Cardiac muscle cell (in vitro differentiated cells and primary cell): ENCODE results near the gene KRT76. TPM values are rescaled to one million over a fixed set of nuclear protein-coding genes. Genes with fewer than 3 reads are reported as not detected.

Source experiments
- DNase-seq, 2 donors: peaks; one replicate each; pipeline versions ENCODE4 v3.0.0 to v3.0.0-alpha.2; 2010 to 2017; ENCODE audit warnings: low read depth in 1 of 2, low spot score in 1 of 2
- H3K27ac ChIP-seq: fragments of 200-600 bp; sonication (generic); 2 replicates; pipeline ENCODE4 v1.5.1; 2016
- H3K27me3 ChIP-seq: fragments of 200-600 bp; sonication (generic); 2 replicates; pipeline ENCODE4 v1.6.0; 2016; ENCODE audit warnings: control low read depth
- H3K36me3 ChIP-seq: fragments of 200-600 bp; sonication (generic); 2 replicates; pipeline ENCODE4 v1.5.1; 2016; ENCODE audit warnings: control low read depth
- H3K4me1 ChIP-seq: fragments of 200-600 bp; sonication (generic); 2 replicates; pipeline ENCODE4 v1.8.1; 2017; ENCODE audit warnings: low read depth, mild to moderate bottlenecking, mixed run types
- H3K4me3 ChIP-seq: fragments of 200-600 bp; sonication (generic); 2 replicates; pipeline ENCODE4 v1.5.1; 2016; ENCODE audit warnings: mild to moderate bottlenecking
- H3K9me3 ChIP-seq: fragments of 200-600 bp; sonication (generic); 2 replicates; pipeline ENCODE4 v1.5.1; 2017; ENCODE audit warnings: low read depth, mild to moderate bottlenecking, control low read depth
- polyA plus RNA-seq: library from polyadenylated mRNA; unstranded; fragments of >200 nt; fragmentation: Nextera tagmentation; extraction: Ambion mirVana; gene quantifications from 2 replicates; pipeline ENCODE4 v1.2.1, GENCODE V29; 2016
- total RNA-seq: library from RNA; depleted of rRNA; stranded (reverse); fragments of >200 nt; gene quantifications from 2 replicates; pipeline ENCODE4 v1.2.3, GENCODE V29; 2016
- TF ChIP-seq, protein P1 (sequence below): IDR thresholded peaks from 2 replicates; pipeline ENCODE4 v1.5.1; 2012; ENCODE audit warnings: low read depth, mild to moderate bottlenecking, low read length

KRT76 gene
- total and polyA plus RNA-seq, 2 experiments from 2014 or later: not detected

DNA sequence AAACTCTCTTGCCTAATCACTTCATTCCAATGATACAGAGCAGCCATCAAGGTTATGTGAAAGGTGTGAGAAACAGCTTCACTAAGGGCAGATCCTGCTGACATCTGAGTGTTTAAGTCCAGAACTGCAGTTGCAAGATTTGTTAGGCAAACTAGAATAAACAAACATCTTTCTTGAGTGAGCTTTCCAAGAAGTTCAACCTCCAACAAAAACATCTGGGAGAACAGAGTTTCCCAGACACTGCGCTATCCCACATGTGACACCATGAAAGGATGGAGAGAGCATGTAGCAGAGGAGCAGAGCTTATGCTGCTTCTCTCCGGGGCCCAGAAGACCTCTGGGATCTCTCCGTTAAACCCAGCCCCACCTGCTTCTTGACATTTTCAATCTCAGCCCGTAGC lies 5.6 kb downstream of the KRT76 start:
- no peak for DNase-seq
- Histone ChIP-seq H3K4me1 (no peaks in the 10 kb centered on the region), H3K36me3 (no peaks in the 10 kb centered on the region), H3K9me3 (no peaks in the 10 kb centered on the region), H3K27me3 (peaks cover 26% of the 10 kb centered on the region), H3K4me3 (no peak overlapping the region), H3K27ac (no peak overlapping the region)
- TF ChIP-seq, protein P1, sequence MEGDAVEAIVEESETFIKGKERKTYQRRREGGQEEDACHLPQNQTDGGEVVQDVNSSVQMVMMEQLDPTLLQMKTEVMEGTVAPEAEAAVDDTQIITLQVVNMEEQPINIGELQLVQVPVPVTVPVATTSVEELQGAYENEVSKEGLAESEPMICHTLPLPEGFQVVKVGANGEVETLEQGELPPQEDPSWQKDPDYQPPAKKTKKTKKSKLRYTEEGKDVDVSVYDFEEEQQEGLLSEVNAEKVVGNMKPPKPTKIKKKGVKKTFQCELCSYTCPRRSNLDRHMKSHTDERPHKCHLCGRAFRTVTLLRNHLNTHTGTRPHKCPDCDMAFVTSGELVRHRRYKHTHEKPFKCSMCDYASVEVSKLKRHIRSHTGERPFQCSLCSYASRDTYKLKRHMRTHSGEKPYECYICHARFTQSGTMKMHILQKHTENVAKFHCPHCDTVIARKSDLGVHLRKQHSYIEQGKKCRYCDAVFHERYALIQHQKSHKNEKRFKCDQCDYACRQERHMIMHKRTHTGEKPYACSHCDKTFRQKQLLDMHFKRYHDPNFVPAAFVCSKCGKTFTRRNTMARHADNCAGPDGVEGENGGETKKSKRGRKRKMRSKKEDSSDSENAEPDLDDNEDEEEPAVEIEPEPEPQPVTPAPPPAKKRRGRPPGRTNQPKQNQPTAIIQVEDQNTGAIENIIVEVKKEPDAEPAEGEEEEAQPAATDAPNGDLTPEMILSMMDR: no peak

DNA sequence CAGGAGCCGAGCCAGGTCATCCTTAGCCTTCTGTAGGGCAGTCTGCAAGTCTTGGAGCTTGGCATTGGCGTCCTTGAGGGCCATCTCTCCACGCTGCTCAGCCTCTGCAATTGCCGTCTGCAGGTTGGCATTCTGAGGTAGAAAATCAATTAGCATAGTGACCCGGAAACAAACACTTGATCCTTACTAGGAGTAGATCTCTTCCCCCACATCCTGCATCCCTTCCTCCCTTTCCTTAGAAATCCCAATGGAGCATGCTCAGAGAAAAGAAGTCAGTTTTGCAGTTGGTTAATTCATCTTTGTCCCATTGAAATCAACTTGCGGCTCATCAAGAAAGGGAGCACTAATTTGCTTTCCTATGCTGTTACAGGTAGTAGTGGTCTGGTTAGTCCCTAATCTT lies 6.1 kb downstream of the KRT76 start:
- Histone ChIP-seq H3K4me1 (no peaks in the 10 kb centered on the region), H3K27ac (no peak overlapping the region), H3K36me3 (no peaks in the 10 kb centered on the region), H3K4me3 (no peak overlapping the region), H3K9me3 (no peaks in the 10 kb centered on the region), H3K27me3 (peaks cover 25% of the 10 kb centered on the region)
- TF ChIP-seq, protein P1: no peak
- no peak for DNase-seq

DNA sequence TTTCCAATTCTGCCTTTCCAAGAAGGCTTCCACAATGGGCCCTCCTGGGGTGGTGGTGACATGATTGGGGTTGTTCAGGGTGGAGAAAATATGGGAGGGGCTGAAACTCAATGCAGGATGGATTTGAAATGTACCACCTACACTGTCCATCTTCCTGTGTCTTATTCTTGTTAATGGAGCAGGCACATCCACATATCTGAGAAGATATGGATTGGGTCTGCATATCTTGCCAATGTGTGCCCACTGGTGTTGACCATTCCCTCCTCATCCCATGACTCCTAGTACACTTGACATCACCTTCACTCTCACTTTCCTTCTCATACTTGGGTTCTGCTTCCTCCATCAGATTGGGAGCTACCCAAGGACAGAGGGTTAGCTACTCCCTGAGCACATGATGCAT lies 7.2 kb downstream of the KRT76 start:
- H3K27me3 ChIP-seq: peaks cover 14% of the 10 kb centered on the region

DNA sequence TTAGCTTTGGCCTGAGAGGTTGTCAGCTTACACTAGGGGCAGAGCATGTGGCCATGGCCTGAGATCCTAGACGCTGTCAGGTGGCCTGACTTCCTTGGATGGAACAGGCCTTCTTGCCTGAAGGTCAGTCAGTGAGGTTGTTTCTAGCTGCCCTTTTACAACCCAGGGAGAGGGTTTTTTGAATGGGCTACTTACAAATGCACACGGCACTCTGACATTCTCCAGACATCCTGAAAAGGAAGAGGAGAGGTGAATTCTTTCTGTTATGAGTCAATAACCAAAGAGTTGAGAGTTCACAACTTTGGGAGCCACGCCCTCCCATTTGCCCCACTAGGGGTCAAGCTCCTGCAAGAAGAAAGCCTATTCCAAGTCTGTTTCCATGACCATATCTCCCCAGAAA lies 7.8 kb downstream of the KRT76 start:
- H3K36me3 ChIP-seq: no peaks in the 10 kb centered on the region
- no peak overlapping the region for H3K4me3 ChIP-seq
- no peak overlapping the region for H3K27ac ChIP-seq
- TF ChIP-seq, protein P1: no peak
- DNase-seq: no peak
- H3K4me1 ChIP-seq: no peaks in the 10 kb centered on the region
- peaks cover 13% of the 10 kb centered on the region for H3K27me3 ChIP-seq
- no peaks in the 10 kb centered on the region for H3K9me3 ChIP-seq

More for the DNA sequence above, 7.2 kb downstream of the KRT76 start:
- H3K27ac ChIP-seq: no peak overlapping the region
- H3K9me3 ChIP-seq: no peaks in the 10 kb centered on the region
- no peaks in the 10 kb centered on the region for H3K4me1 ChIP-seq
- no peak for DNase-seq
- TF ChIP-seq, protein P1: no peak
- H3K36me3 ChIP-seq: no peaks in the 10 kb centered on the region
- H3K4me3 ChIP-seq: no peak overlapping the region

DNA sequence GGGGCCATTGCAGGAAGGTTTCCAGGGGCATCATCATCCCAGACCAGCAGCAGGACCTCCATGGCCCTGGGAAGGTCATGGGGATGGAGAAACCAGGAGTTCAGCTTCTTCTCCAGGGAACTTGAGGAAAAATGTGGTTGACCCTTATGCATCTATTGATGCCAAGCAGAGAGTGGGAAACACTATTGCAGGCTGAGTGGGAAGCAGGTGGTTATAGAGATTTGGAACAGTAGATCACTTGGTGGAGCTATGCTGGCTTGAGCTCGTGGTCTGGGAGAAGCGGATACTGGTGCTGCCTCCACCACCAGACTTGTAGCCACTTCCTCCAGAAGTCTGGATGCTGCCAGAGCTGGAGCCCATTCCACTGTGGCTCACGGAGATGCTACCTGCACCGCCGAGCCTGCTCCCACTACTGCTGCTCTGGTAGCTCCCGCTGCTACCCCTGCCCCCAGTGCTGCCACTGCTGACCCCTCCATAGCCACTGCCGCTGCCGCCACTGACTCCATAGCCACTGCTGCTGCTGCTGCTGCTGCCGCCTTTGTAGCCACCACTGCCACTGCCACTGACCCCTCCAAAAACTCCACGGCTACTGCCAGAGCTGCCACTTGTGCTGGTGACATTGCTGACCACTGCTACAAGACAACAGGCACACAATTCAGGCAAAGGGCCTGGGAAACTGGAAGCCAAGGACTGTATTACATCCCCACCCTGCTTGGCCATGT lies 8.5 kb downstream of the KRT76 start:
- Histone ChIP-seq H3K27me3 (peaks cover 7% of the 10 kb centered on the region), H3K4me1 (no peaks in the 10 kb centered on the region), H3K27ac (no peak overlapping the region), H3K9me3 (no peaks in the 10 kb centered on the region), H3K36me3 (no peaks in the 10 kb centered on the region), H3K4me3 (no peak overlapping the region)
- DNase-seq: no peak
- TF ChIP-seq, protein P1: no peak
